Sciatic nerve (tissue), 2 donors: ENCODE results near the gene HMGCLL1. TPM values are rescaled to one million over a fixed set of nuclear protein-coding genes. Genes with fewer than 3 reads are reported as not detected.

Source experiments
- ATAC-seq: fragments of 200-7000 bp; cut with Tn5 transposase; one replicate; pipeline ENCODE4 v1.9.1; 2020; ENCODE audit warnings: mild to moderate bottlenecking, moderate library complexity
- DNase-seq: peaks from one replicate; pipeline ENCODE4 v3.0.0-alpha.2; 2020; ENCODE audit warnings: low spot score
- intact Hi-C: fragments of 100-400 bp; cut with DNase I; formaldehyde crosslinking; loops from one replicate; pipeline ENCODE4 v1.14.2; 2022
- total RNA-seq: library from RNA; stranded (reverse); fragmentation: NEBNext Ultra II Directional; extraction: Animal tissue kit (Norgen Biotek cat#: 25700); gene quantifications from one replicate; pipeline ENCODE4 v1.2.1, GENCODE V29; 2021
- donor health status: DM: no; HTN: no; CAD: no.
- donor health status: DM: no; HTN: no; CAD: no.

The HMGCLL1 gene
- total RNA-seq, 1 donor from 2014 or later: 3.8 TPM

DNA sequence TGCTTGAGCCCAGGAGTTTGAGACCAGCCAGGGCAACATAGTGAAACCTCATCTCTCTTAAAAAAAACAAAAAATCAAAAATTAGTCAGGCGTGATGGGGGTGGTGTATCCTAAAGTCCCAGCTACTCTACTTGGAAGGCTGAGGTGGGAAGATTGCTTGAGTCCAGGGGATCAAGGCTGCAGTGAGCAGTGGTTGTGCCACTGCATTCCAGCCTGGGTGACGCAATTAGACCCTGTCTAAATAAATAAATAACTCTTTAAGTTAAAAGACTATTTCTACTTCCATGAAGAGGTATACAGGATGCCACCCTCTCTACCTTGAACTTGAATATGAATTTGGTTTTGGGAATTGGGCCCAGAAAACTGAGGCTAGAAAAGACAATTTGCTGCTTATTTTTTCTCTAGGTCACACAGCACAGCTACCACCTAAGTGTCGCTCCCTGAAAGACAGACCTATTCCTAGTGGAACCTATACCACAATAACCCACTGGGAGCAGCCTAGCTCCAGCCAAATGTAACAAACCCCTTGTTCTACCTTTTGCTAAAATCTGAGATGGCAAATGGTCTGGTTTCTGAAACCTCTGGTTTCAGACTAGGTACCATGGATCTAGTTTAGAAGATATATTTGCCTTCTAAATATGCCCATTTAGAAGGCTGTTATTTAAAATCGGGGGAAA is 35.2 kb downstream of the HMGCLL1 start:
- intact Hi-C loops: no loop called here
- DNase-seq (no peak), ATAC-seq (no peak)

- DNase-seq (no peak), ATAC-seq (no peak)
- intact Hi-C loops: no loop called here
These were observed 38.0 kb downstream of the HMGCLL1 start for GRCh38 chr6:55541024-55541423.

DNA sequence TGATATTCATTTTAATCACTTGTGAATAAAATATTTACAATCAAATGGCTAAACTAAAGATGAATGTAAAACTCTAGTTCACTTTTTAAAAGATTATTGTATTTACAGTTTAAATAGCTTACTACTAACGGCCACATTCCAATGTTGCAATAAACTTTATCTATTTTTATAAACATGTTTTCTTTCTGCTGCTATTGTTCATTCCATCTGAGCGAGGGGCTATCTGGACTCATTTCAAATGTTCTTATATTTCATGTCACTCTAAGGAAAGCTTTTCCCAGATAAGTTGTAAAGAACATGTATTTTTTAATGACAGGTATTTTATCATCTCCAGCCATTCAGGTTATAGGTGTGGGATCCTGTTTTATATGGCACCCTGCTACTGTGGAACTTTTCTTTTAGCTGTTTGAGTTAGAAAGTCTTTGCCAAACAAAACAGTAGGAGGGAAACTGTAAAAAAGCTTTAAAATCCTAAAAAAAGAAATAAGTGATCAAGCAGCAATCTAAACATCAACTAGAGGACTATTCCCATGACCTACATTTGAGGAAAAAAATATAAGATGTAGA is 42.5 kb downstream of the HMGCLL1 start:
- intact Hi-C loops: no loop called here
- no peak for DNase-seq
- ATAC-seq: no peak

DNA sequence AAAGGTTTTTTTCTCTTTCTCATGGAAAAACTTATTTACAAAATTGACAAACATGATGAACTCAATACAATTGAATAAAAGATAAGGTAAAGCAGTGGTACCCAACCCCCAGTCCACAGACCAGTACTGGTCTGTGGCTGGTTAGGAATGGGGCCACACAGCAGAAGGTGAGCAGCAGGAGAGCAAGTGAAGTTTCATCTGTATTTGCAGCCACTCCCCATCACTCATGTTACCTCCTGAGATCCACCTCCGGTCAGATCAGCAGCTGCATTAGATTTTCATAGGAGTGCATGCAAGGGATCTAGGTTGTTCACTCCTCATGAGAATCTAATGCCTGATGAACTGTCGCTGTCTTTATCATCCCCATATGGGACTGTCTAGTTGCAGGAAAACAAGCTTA is 47.5 kb downstream of the HMGCLL1 start:
- ATAC-seq (no peak), DNase-seq (no peak)
- intact Hi-C loops: no loop called here

- ATAC-seq (no peak), DNase-seq (no peak)
- intact Hi-C loops: no loop called here
These were observed 48.1 kb downstream of the HMGCLL1 start for GRCh38 chr6:55530931-55531330.

GRCh38 chr6:55528624-55529023 is 50.4 kb downstream of the HMGCLL1 start:
- ATAC-seq: no peak
- DNase-seq: no peak

DNA sequence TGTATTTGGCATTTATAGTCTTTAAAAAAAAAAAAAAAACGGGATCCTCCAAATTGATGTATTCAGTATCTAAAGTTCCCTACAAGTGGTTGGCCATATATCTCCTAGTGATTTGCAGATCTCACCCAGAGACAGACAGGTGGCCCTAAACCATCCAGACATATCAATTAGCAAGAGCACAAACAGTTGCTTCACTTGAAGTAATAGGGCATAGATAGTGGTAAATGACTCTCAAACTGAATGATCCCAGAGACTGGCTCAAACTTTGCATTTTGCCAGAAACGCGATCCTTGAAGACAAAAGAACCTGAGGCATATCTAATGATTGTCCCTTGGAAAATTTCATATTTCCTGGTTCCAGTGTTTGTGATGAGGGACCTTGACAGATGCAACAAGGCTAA is 54.6 kb downstream of the HMGCLL1 start:
- DNase-seq: no peak
- intact Hi-C loops: no loop called here
- ATAC-seq: no peak

More at GRCh38 chr6:55528624-55529023, 50.4 kb downstream of the HMGCLL1 start:
- intact Hi-C loops: no loop called here

DNA sequence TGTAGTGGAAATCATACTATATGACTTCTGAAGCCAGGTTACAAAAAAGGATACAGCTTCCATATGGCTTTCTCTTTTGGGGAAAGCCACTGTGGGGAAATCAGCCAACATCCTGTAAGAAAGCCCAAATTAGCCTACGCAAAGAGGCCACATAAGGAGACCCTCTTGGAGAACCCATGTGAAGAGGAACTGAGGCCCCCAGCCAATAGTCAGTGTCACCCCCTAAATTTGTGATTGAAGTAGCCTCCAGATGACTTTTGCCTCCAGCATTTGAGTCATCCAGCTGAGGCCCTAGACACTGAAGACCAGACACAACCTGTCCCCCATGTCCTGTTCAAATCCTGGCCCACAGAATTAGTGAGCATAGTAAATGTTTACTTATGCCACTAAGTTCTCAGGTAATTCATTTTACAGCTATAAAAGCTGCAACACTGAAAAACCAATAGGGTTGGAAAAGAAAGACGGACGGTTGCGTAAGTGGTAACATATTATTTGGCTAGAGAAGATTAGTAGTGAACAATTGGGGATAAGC is 60.4 kb downstream of the HMGCLL1 start:
- DNase-seq (no peak), ATAC-seq (no peak)
- intact Hi-C loops: no loop called here

- intact Hi-C loops: no loop called here
- ATAC-seq (no peak), DNase-seq (no peak)
These were observed 62.3 kb downstream of the HMGCLL1 start for GRCh38 chr6:55516736-55517135.

DNA sequence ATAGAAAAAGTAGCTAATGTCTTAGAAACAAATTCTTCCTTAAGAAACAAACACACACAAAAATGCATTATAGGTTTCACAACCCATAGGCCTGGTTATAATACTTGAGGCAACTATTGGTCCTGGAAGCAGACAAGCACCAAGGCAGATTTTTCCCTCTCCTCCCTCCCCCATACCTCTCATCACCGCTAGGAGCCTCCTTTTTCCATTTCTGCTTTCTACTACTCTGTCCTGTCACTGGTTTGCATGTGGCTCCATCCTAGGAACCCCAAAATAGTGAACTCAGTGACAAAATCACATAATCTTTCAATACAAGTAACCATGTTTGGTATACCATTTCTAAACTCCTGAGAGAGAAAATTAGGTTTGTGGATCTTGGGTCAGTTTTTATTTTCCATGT is 66.1 kb downstream of the HMGCLL1 start:
- intact Hi-C loops: no loop called here
- DNase-seq (no peak), ATAC-seq (no peak)

DNA sequence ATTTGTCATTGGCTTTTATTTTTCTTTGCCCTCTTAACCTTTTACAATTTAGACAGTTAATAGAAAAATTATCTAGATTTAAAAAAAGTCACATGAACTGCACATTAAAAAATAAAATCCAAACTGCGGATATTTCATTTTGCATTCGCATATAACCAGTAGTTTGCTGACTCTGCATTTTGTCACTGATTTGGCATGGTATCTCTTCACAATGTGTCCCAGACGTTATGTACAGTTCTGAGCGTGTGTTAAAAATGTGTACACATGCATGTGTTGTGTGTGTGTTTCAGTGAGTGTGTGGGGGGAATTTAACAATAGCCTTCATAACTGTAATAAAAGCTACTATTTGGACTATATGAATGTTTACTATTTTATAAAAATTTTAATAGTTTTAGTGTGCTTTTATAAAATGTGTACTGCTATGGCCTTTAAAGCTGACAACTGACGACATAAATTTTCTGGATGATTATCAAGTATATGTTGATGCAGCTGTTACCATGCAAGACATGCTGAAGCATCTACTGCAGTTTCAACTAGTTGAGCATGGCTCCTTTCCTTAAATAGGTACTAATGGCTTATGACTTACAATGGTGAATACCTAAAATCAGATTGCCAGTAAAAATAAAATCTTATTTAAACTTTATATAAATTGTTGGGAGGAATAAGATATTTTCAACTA is 67.7 kb downstream of the HMGCLL1 start:
- ATAC-seq (no peak), DNase-seq (no peak)
- intact Hi-C loops: no loop called here

DNA sequence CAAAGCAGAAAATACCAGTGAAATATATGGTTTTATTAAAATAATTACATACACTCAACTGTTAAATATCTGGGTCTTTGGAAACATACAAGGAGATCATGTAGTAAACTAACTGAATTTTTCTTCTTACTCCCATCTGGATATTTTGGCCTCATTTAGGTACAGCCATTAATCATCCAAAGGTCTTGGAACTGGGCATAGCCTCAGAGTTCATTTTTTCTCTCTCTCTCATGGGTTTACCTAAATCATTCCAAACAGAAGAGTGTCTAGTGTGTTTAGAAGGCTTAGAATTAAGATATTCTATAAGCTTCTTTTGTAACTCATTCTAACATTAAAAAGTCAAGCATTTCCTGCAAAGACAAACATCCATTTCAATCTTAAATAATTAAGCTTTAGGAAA is 79.4 kb downstream of the HMGCLL1 start:
- intact Hi-C loops: no loop called here

DNA sequence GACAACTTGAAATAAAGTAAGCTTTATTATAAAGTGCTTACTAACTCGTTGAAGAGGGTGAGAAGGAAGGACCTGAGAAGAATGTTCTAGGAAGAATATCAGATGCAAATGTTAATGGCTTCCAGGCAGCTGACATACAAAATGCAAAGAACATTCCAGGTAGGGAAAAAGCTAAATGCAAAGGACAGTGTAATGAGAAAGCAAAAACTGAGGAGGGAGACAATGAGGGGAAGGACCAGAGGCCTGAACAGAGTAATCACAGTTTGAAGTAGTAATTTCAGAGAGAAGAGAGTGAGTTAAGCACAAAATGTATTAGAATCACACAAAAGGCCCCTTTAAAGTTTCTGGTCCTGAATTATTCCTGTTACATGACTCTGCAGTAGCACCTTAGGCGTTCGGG is 81.3 kb downstream of the HMGCLL1 start:
- ATAC-seq (no peak), DNase-seq (no peak)
- intact Hi-C loops: no loop called here

More for the DNA sequence above, 79.4 kb downstream of the HMGCLL1 start:
- no peak for ATAC-seq
- DNase-seq: no peak

GRCh38 chr6:55496201-55496600 is 82.8 kb downstream of the HMGCLL1 start:
- ATAC-seq: no peak
- intact Hi-C loops: no loop called here
- DNase-seq: no peak

GRCh38 chr6:55495277-55495676 is 83.7 kb downstream of the HMGCLL1 start:
- DNase-seq: no peak
- ATAC-seq: no peak
- intact Hi-C loops: no loop called here

DNA sequence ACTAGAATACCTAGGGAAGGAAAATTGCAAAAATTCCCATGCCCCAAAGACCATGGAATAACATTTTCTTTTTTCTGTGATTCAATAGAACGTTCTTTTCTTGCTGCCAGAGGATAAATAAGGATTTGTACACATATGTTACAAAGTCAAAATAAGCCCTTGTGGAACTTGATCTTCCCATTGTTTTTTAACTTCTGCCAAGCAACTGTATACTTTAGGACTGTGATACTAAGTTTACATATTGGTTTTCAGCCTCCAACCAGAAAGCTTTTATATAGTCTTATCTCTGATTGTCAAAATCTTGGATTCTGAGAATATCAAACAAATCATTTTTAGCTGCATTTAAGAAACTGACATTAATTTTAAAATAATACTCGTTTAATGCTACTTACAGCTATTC is 84.6 kb downstream of the HMGCLL1 start:
- intact Hi-C loops: no loop called here
- ATAC-seq (no peak), DNase-seq (no peak)

GRCh38 chr6:55492259-55492658 is 86.7 kb downstream of the HMGCLL1 start:
- intact Hi-C loops: no loop called here
- DNase-seq (no peak), ATAC-seq (no peak)

- intact Hi-C loops: no loop called here
- no peak for ATAC-seq
- DNase-seq: no peak
These were observed 88.1 kb downstream of the HMGCLL1 start for GRCh38 chr6:55490871-55491270.

DNA sequence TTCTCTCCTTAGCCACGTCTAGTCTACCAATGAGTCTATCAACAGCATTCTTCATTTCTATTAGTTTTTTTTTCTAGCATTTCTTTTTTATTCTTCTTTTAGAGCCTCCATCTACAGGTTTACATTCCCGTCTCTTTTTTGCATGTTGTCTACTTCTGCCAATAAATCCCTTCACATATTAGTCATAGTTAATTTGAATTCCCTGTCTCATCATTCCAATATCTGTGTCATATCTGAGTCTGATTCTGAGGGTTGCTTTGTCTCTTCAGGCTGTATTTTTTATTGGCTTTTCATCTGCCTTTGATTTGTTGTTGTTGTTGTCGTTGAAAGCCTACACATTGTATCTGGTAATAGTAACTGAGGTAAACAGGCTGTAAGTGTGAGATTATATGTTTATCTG is 104.6 kb downstream of the HMGCLL1 start:
- ATAC-seq (no peak), DNase-seq (no peak)
- intact Hi-C loops: loop anchor here (5.0 kb wide), 1 partner anchor 397 kb away; no protein-coding TSS in a partner anchor

- ATAC-seq (no peak), DNase-seq (no peak)
- intact Hi-C loops: loop anchor here (5.0 kb wide), 1 partner anchor 396 kb away; no protein-coding TSS in a partner anchor
These were observed 105.3 kb downstream of the HMGCLL1 start for GRCh38 chr6:55473722-55474121.
